Caco-2 (cell line): ENCODE data around the gene TUBB4A. TPM values are rescaled to one million over a fixed set of nuclear protein-coding genes. Genes with fewer than 3 reads are reported as not detected.

Experiments used
- BruUV-seq: library from RNA; stranded (reverse); fragments of 400-500 nt; replicated peaks from 2 replicates; lab custom pipeline; 2021; lab: Mats Ljungman, UMichigan
- CTCF ChIA-PET: fragments of 300-600 bp; sonication (Branson Sonifier 250); formaldehyde crosslinking; loops from one replicate; lab custom pipeline; 2022; ENCODE audit warnings: antibody characterized with exemption; lab: Charles Lee
- POLR2A ChIA-PET: fragments of 300-600 bp; sonication (Branson Sonifier 250); formaldehyde crosslinking; loops from one replicate; lab custom pipeline; 2022; ENCODE audit warnings: antibody characterized with exemption; lab: Charles Lee
- DNase-seq, 2 experiments: peaks; one replicate each; pipeline versions ENCODE4 v3.0.0 to v3.0.0-alpha.2; 2020 to 2022
- H3K27me3 ChIP-seq: replicated peaks from 2 replicates; pipeline ENCODE4 v1.6.0; 2011; ENCODE audit warnings: low read length; ENCODE audit not compliant: control insufficient read depth, insufficient read depth
- H3K36me3 ChIP-seq: 2 replicates; pipeline ENCODE4 v1.5.1; 2011; ENCODE audit warnings: low read length; ENCODE audit not compliant: control insufficient read depth, insufficient read depth
- H3K4me1 ChIP-seq: fragments of 250-450 bp; sonication (Bioruptor Pico); 2 replicates; pipeline ENCODE4 v1.5.1; 2020; ENCODE audit warnings: mild to moderate bottlenecking
- H3K4me3 ChIP-seq: 2 replicates; pipeline ENCODE4 v1.5.1; 2011; ENCODE audit warnings: low read depth, mild to moderate bottlenecking, control low read depth, low read length
- H3K9me3 ChIP-seq: fragments of 250-450 bp; sonication (Bioruptor Pico); 2 replicates; pipeline ENCODE4 v1.5.1; 2020; ENCODE audit warnings: mild to moderate bottlenecking, moderate library complexity
- H3K27ac Mint-ChIP-seq: one replicate; pipeline ENCODE4 v1.8.0; 2022; ENCODE audit warnings: mixed read lengths; ENCODE audit not compliant: unreplicated experiment
- H3K27me3 Mint-ChIP-seq: one replicate; pipeline ENCODE4 v1.8.0; 2022; ENCODE audit warnings: mixed read lengths; ENCODE audit not compliant: insufficient read depth, unreplicated experiment
- H3K36me3 Mint-ChIP-seq: one replicate; pipeline ENCODE4 v1.8.0; 2022; ENCODE audit warnings: mild to moderate bottlenecking, mixed read lengths; ENCODE audit not compliant: insufficient read depth, unreplicated experiment
- H3K4me1 Mint-ChIP-seq: one replicate; pipeline ENCODE4 v1.8.0; 2022; ENCODE audit warnings: low read depth, mixed read lengths; ENCODE audit not compliant: unreplicated experiment
- H3K4me3 Mint-ChIP-seq: one replicate; pipeline ENCODE4 v1.8.0; 2022; ENCODE audit warnings: mild to moderate bottlenecking, moderate library complexity, mixed read lengths; ENCODE audit not compliant: unreplicated experiment
- H3K9me3 Mint-ChIP-seq: one replicate; pipeline ENCODE4 v1.8.0; 2022; ENCODE audit warnings: mixed read lengths; ENCODE audit not compliant: unreplicated experiment
- CTCF ChIP-seq, 2 experiments: fragments of 200-600 bp in 1 of 2; IDR thresholded peaks; 1 replicate in 1 of 2; 2 replicates in 1 of 2; pipeline versions ENCODE4 v1.5.1 to v1.8.0; 2011 to 2022; ENCODE audit warnings: antibody characterized with exemption in 1 of 2, control low read depth in 1 of 2, inconsistent platforms in 1 of 2, low read depth in 1 of 2, low read length in 1 of 2, mild to moderate bottlenecking in 1 of 2, moderate library complexity in 1 of 2; ENCODE audit not compliant: insufficient read depth in 1 of 2, severe bottlenecking in 1 of 2, unreplicated experiment in 1 of 2
- intact Hi-C: fragments of 100-400 bp; cut with micrococcal nuclease; formaldehyde crosslinking; loops from one replicate; pipeline ENCODE4 v1.10.0; 2022; ENCODE audit not compliant: unreplicated experiment
- total RNA-seq: library from RNA; stranded (reverse); gene quantifications from 2 replicates; pipeline ENCODE4 v1.2.3, GENCODE V29; 2022

TUBB4A gene
- total RNA-seq, 1 experiment from 2014 or later: 6.0 TPM

GRCh38 chr19:6531163-6531955 lies 29.2 kb upstream of the TUBB4A start:
- TF ChIP-seq CTCF (IDR thresholded peaks at IDR 0.05; ENCODE audit: insufficient read depth in 1 of 2, low read depth in 1 of 2, low read length in 1 of 2, severe bottlenecking in 1 of 2, unreplicated experiment in 1 of 2): no peak
- H3K36me3 Mint-ChIP-seq: peaks cover 12% of the 10 kb centered on the region
- peaks cover 9% of the 10 kb centered on the region for H3K9me3 Mint-ChIP-seq
- ChIA-PET CTCF (interaction anchor here (0.6 to 1.1 kb wide), 3 partner anchors 13 to 207 kb away, joined by 3 to 5 read pairs (median 3); partner anchors contain the start of gene GPR108), POLR2A (interaction anchor here (0.7 to 1.1 kb wide), 4 partner anchors 14 to 71 kb away, joined by 3 to 6 read pairs (median 4); no protein-coding TSS in a partner anchor)
- DNase-seq: no peak
- H3K27me3 ChIP-seq: no peaks in the 10 kb centered on the region
- no TSS peak for BruUV-seq
- peak overlapping the region; percentile 69 for H3K4me3 ChIP-seq
- no peaks in the 10 kb centered on the region for H3K36me3 ChIP-seq
- 0 out of 2 replicates have a peak, but pooled peaks cover 6% of the 10 kb centered on the region for H3K4me1 ChIP-seq
- no peak overlapping the region for H3K27ac Mint-ChIP-seq
- H3K4me3 Mint-ChIP-seq: peak overlapping the region; percentile 84
- intact Hi-C loops: no loop called here
- peaks cover 12% of the 10 kb centered on the region for H3K4me1 Mint-ChIP-seq
- H3K9me3 ChIP-seq: no peaks in the 10 kb centered on the region
- peaks cover 3% of the 10 kb centered on the region for H3K27me3 Mint-ChIP-seq

- peak within 1 kb of the TSS; percentile 78 for H3K27ac Mint-ChIP-seq
- H3K4me3 Mint-ChIP-seq: peak within 1 kb of the TSS; percentile 84
- Histone ChIP-seq H3K9me3 (no peaks in the 10 kb centered on the region), H3K4me1 (0 out of 2 replicates have a peak, but pooled peaks cover 6% of the 10 kb centered on the region), H3K36me3 (no peaks in the 10 kb centered on the region), H3K27me3 (no peaks in the 10 kb centered on the region), H3K4me3 (peak within 1 kb of the TSS; percentile 69)
- peaks cover 12% of the 10 kb centered on the region for H3K4me1 Mint-ChIP-seq
- CTCF ChIA-PET: interaction anchor here (0.6 to 1.1 kb wide), 3 partner anchors 12 to 208 kb away, joined by 3 to 5 read pairs (median 3); partner anchors contain the start of gene GPR108
- no peak for TF ChIP-seq CTCF (IDR thresholded peaks at IDR 0.05; ENCODE audit: insufficient read depth in 1 of 2, low read depth in 1 of 2, low read length in 1 of 2, severe bottlenecking in 1 of 2, unreplicated experiment in 1 of 2)
- no TSS peak for BruUV-seq
- intact Hi-C loops: no loop called here
- peaks cover 9% of the 10 kb centered on the region for H3K9me3 Mint-ChIP-seq
- POLR2A ChIA-PET: interaction anchor here (0.5 to 1.1 kb wide), 8 partner anchors 10 to 131 kb away, joined by 3 to 6 read pairs (median 4); no protein-coding TSS in a partner anchor
- peak; percentile 86 to 91 for DNase-seq
- peaks cover 3% of the 10 kb centered on the region for H3K27me3 Mint-ChIP-seq
- H3K36me3 Mint-ChIP-seq: peaks cover 12% of the 10 kb centered on the region
Measured at GRCh38 chr19:6530386-6531162, 28.5 kb upstream of the TUBB4A start, which contains the start of gene TNFSF9. TSS of gene TNFSF9 (plus strand) at chr19:6531026. CDS start at chr19:6531037, 11 bp downstream.
